HG02588 (cell line): ENCODE results near the gene RHOU.

Source experiments
- ATAC-seq: cut with Tn5 transposase; IDR thresholded peaks from one replicate; pipeline ENCODE4 v1.9.1; 2021; ENCODE audit warnings: mild to moderate bottlenecking, moderate library complexity; ENCODE audit not compliant: unreplicated experiment

Gene RHOU

DNA sequence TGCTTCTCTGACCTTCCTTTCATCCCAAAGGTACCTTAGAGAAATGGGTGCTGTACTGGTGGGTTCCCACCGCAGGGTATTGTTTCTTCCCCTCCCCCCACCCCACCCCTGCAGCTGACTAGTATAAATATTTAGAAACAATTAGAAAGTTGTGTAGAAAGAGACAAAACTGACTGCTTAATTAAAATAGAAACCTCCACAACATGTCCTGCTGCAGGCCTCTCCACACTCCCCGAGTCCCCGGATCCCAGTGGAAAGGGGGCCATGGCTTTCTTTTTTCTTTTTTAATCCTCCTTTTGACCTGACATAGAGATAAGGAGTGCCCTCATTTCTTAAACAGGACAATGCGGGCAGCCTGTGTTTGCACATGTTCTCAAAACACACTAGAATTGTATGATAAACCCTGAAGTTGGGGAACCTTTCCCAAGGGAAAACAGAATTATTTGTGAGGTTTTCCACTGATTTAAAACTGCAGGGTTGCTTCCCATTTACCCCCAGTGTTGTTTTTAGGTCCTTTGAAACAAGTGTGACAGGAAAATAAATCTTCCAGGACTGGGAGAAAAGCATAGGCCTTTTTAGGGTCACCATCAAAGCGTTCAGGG is 1.7 kb downstream of the RHOU start:
- ATAC-seq: no peak

- no peak for ATAC-seq
Observed at GRCh38 chr1:228737601-228738041, 2.3 kb downstream of the RHOU start.

DNA sequence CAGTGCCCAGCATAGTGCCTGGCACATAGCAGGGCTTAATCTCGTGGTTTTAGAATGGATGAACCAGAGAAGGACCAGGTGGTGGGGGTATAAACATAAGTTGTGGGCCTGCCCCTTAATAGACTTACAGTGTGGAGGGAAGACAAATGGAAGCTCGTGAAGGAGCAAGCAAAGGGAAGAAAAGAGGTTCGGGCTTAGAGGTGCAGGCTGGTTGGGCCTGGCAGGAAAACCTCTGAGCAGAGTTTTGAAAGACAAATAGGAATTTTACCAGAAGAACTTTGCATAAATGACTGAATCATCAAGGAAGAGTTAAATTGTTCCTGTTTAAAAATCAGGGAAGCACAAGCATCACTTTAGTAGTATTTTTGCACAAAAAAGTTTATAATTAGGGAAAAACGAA is 4.5 kb downstream of the RHOU start:
- ATAC-seq: no peak

- no peak for ATAC-seq
Observed at GRCh38 chr1:228740543-228741317, 5.5 kb downstream of the RHOU start.

DNA sequence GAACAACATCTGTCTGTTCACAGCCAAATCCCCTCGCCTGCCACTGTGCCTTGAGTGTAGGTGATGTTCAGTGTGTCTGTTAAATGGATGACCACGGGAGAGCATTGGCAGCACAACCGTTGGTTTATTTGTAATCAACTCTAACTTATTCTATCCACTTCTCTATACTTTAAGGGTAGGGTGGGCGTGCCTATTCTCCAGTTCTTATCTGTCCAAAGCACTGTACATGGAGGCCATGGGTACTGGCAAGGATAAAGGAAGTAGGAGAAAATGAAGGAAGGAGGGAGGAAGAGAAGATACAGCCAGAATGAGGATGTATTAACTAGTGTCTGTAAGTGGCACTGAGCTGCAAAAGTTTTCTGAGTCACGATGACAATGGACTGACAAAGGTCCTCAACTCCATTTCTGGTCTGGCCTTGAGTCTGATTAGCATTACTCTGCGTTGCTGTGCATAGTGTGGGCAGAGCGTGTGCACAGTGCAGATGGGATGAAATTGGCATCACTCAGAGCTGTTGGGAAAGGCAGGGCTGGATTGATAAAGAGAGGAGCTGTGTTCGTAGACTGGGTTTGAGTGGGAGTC is 7.1 kb downstream of the RHOU start:
- no peak for ATAC-seq

DNA sequence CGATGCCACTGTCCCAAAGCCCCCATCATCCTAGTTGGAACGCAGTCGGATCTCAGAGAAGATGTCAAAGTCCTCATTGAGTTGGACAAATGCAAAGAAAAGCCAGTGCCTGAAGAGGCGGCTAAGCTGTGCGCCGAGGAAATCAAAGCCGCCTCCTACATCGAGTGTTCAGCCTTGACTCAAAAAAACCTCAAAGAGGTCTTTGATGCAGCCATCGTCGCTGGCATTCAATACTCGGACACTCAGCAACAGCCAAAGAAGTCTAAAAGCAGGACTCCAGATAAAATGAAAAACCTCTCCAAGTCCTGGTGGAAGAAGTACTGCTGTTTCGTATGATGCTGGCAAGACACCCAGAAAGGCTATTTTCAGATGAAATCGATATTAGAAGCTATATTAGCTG is 8.1 kb downstream of the RHOU start:
- ATAC-seq: no peak

DNA sequence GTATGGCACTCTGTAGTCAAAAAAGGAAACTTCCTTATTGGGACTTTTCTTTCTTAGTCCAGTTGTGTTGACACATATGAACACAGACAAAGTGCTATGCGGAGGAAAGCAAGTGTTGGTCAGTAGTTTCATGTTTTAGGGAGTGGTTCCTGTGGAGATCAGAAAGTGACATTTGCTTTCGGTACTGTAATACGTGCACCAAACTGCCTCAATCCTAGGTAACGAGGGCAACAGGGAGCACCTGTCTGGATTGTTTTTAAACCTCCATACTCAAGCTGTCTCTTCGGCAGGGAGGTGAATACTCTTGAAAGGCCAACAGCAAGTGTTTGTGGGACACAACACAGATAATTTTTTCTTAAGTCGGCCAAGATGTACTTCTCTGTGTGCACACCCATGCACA is 9.1 kb downstream of the RHOU start:
- no peak for ATAC-seq

DNA sequence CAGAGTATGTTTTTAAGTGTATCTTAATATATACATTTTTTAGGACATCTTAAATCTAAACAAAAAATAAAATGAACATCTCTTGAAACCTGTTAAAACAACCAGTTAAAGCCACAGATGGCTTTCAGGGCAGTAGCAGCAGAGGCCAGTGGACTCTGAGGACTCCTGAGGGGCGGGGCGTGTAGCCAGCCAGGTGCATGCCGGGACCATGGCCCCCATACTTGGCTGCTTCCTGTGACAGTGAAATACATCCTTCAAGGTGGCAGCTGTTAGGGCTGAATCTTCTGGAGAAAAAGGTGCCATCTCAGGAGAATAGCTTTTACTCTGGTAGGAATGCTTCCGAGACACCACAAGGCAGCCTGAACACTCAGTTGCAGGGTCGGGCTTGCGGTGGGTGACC is 9.6 kb downstream of the RHOU start:
- no peak for ATAC-seq

GRCh38 chr1:228745497-228745896 is 10.2 kb downstream of the RHOU start:
- no peak for ATAC-seq

DNA sequence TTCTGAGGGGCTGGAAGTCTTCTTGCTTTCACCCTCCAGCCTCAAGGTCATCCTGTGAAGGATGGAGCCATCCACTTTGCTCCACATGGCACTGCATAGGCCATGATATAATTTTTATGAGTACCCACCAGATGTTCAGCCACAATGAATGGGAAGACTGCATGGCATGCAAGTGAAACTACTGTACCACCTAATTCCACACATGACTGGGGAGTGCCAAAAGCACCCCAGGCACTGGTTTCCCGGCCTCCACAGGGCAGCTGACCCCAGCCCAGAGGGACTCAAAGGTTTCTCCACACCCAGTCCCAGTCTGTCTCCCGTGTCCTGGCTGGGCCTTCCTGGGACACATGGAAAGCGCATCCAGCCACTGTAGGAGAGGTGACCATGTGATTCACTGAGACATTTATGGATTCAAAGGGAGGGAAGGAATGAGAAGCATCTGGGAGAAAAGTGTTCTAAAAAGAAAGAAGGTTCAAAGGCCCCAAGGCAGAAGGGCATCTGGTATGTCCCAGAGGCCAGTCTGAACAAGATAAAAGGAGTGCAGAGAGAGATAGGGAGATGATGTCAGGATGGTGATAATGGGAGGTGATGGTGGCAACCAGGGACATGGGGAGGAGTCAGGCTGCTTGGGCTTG is 12.1 kb downstream of the RHOU start:
- no peak for ATAC-seq

DNA sequence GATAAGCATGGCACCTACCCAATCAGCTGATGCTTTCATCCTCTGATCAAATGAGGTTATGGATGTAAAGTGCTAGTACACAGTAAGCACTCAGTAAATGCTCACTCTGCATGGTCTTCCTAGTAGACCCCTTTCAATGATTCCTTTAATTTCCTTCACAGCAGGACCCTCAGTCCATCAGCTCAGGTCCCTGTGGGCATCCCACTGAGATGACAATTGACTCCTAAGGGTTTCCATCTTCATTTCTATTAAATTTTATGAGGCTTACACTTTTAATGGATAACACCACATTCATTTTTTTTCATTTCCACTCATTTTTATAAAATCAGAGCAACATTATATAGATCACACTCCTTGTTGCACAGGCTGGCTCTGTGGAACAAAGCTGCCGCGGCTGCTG is 12.8 kb downstream of the RHOU start:
- no peak for ATAC-seq

DNA sequence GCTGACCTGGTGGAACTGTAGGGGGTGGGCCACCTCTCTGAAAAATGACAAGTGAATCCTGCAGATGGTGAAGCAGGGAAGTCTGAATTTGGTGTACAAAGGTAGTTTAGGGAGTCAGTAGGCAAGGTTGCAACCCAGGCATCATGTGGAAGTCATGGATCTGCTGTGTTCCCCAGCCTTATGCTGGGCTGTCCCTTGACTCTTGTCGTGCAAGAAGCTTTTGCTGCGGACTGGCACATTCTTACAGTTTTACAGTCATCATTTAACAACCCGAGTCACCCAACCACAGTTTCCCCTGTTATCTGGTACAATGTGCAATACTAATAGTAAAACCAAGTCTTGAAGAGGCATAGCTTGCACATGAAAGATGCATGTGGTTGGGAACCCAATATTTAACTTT is 13.2 kb downstream of the RHOU start:
- ATAC-seq: no peak

DNA sequence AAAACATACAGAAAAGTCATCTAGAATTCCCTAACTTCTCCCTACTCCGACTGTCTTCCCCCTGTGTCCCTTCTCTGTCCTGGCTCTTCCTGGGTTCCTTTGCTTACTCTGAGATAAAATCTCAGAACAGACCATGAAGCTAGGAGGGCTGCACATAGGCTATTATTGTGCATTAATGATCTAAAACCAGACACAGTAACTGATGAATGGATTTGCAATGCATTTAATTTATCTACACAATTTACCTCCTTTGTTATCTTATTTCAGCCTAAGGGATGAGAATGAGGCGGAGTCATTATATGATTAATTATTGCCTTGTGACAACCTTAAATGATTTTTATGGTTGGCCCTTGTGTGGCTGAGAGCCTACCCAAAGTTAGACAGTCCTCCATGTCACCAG is 14.5 kb downstream of the RHOU start:
- ATAC-seq: no peak

GRCh38 chr1:228750915-228751314 is 15.6 kb downstream of the RHOU start:
- ATAC-seq: no peak

GRCh38 chr1:228751360-228752098 is 16.2 kb downstream of the RHOU start:
- ATAC-seq: no peak

GRCh38 chr1:228752258-228752657 is 17.0 kb downstream of the RHOU start:
- no peak for ATAC-seq

DNA sequence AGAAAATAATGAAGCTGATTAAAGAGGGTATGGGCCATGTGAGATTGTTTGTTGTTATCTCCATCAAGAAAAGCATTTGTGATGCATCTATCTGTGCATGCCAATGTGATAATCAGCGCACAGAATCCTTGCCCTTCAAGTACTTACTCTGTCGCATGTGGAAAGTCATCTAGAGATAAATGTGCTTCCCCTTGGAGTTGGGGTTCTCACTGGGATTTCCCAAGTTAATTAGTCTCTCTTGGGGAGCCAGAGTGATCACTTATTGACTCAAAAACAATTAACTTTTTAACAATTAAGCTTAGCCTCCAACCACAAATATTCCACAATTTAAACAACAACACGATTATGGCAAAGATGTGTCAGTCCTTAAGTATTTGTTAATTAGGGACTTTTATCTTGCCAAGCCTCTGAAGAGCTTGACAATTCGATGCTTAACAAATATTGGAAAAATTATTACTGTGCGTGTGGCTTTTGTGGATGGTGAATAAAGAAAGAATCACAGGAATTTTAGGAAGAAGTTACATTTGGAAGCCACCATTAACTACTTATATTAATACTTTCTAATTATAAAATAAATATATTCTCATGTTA is 17.5 kb downstream of the RHOU start:
- no peak for ATAC-seq

DNA sequence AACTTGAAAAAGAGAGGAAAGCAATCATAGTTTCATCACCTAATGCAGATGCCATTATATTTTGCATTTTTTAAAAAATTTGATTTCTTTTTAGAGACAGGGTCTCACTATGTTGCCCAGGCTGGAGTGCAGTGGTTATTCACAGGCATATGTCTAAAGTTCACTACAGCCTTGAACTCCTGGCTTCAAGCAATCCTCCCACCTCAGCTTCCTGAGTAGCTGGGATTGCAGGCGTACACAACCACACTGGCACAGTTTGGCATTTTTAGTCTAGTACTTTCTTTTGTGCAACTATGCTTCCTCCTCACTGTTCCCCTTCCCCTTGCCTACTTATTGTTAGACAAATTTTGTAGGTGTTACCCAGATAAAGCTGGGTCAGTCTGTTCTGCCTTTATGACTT is 18.0 kb downstream of the RHOU start:
- no peak for ATAC-seq

GRCh38 chr1:228753786-228754360 is 18.6 kb downstream of the RHOU start:
- ATAC-seq: no peak

GRCh38 chr1:228754646-228755268 is 19.5 kb downstream of the RHOU start:
- ATAC-seq: no peak
